ENCODE data around the gene TMEM270.

Gene TMEM270

GRCh38 chr7:73909051-73909941 lies 48.3 kb downstream of the TMEM270 start:
- DNase-seq = no peak

- DNase-seq = no peak
These were observed 49.0 kb downstream of the TMEM270 start for GRCh38 chr7:73909996-73910395.

DNA sequence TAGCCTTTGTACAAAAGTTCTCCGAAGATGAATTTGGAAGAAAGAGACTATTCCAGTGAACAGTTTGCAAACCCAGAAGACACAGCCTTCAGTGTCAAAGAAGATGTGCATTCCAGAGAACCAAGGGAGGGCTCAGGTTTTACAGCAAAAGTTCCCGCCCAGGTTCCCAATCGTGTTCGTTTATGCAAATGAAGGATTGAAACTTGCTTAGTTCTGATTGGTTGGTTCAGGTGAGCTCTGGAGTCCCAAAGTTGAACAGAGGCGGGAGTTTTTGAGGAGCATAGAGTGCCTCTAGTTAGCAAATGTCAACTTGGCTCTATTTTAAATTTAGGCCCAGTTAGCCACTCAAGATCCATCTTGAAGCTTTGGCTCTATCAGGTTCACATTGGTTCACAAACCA lies 51.3 kb downstream of the TMEM270 start:
- DNase-seq = no peak
